Bladder microvascular endothelial cell (primary cell): ENCODE data around the gene BATF3. TPM values are rescaled to one million over a fixed set of nuclear protein-coding genes. Genes with fewer than 3 reads are reported as not detected.

ENCODE experiments used
- total RNA-seq: library from RNA; depleted of rRNA; stranded (reverse); fragments of >200 nt; gene quantifications from 2 replicates; pipeline ENCODE4 v1.2.3, GENCODE V29; 2014

BATF3 gene, protein sequence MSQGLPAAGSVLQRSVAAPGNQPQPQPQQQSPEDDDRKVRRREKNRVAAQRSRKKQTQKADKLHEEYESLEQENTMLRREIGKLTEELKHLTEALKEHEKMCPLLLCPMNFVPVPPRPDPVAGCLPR
- total RNA-seq = 0.16 and 1.0 TPM in 2 replicates

DNA sequence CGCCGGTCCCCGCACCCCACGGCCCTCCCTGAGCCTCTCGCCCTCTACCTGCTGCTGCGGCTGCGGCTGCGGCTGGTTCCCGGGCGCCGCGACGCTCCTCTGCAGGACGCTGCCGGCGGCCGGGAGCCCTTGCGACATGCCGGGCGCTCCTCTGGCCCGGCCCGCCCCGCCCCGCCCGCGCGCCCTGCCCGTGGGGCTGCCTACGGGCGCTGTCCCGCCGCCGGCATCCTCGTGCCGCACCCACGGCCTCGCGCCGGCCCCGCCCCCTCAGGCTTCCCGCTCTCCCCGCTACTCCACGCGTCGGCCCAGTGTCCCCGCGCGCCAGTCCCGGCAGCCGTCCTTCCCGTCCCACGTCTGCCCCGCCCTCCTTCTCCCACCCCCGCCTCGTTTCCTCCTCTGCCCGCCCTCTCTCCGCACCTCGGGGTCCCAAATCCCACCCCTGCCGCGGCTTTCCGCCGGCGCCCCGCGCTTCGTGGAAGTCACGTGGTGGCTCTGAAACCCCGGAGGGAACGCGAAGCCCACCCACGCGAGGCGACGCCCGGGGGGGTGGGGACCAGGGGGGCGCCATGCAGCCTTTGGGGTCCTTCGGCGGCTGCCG is at the start of gene BATF3:
BATF3 (minus strand) TSS at position 216 of the 598 bp plus-strand sequence; CDS start at position 138, 78 bp downstream.

Other genes starting within 250 kb of the BATF3 start
- 2.6 and 21.5 TPM in 2 replicates for gene ATF3, start 91.1 kb downstream of the BATF3 start, total RNA-seq
- gene NSL1, start 91.9 kb upstream of the BATF3 start, total RNA-seq = 17.8 and 28.2 TPM in 2 replicates
- 7.0 and 10.4 TPM in 2 replicates for gene TATDN3, start 92.1 kb upstream of the BATF3 start, total RNA-seq
- not detected in 2 replicates for gene SPATA45, start 147.8 kb upstream of the BATF3 start, total RNA-seq
- 7.8 and 8.6 TPM in 2 replicates for gene FLVCR1, start 158.4 kb upstream of the BATF3 start, total RNA-seq